GM19328 (cell line): ENCODE data around the gene MRPS22.

Experiments used
- ATAC-seq: cut with Tn5 transposase; IDR thresholded peaks from one replicate; pipeline ENCODE4 v1.9.1; 2021; ENCODE audit warnings: mild to moderate bottlenecking, moderate library complexity; ENCODE audit not compliant: unreplicated experiment

Gene MRPS22

DNA sequence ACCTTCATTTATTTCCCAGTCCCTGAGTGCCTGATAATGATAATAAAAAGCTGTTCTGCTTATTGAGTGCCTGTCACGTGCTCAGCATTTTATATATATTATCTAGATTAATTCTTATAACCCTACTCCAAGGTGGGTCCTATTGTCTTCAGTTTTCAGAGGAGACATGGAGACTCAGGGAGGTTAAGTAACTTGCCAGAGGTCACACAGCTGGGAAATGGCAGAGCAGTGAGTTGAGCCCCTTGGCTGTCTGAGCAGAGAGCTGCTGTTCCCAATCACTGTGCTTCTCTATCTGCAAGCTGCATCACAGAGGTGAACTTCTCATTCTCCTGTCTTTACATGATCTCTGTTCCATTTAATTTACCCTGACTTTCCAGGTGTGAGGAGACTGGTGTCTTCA, 32.3 kb upstream of the MRPS22 start:
- ATAC-seq, result no peak

DNA sequence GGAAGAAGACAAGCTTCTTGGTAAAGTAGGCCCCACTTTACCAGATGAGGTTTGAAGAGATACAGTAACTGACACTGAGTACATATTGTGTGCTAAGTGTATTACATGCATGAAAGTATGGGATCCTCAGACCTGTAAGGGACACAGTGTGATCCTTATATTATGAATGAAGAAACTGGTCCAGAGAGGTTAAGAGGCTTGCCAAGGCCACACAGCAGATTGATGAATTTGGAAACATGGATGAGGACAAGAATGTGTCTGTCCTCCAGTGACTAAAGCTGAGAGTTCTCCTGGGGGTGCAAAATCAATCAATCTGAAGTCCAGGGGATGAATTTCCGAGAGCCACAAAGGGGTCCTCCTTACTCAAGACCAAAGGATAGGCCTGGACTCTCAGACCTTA, 31.4 kb upstream of the MRPS22 start:
- no peak for ATAC-seq

DNA sequence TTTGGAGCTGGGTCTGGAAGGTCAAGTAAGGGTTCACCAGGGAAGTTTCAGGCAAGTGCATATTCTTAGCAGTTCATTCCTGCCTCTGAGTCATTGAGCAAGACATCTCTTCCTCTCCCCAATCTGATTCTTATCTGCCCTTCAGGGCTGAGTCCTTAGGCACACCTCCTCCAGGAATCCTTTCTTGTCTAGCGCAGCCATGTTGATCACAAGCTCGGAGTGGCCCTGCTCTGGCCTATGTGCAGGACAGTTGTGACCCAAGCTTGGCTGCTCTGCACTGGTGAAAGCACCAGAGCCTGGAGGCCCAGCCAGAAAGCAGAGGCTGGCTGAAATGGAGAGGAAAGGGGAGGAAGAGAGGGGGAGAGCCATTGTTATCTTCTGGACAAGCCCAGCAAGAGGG, 30.9 kb upstream of the MRPS22 start:
- no peak for ATAC-seq

GRCh38 chr3:139313921-139314320, 29.9 kb upstream of the MRPS22 start:
- no peak for ATAC-seq

DNA sequence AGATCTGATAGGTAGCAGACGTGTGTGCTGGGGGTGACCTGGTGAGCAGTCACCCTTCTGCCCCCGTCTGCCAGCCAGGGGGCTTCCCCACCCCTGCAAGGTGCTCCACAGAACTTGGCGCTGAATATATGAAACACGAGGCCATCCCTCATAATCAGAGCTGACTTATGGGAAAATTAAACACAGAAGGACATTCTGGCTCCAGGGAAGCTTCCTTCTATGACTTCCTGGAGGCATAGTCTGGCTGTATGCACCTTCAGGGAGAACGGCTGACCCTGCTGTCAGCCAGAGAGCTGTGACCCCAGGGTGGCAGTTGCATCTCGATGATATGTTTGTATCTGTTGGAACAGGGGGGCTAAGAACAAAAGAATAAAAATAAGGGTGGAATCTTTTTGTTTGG, 26.6 kb upstream of the MRPS22 start:
- ATAC-seq, result no peak

GRCh38 chr3:139317660-139318430, 26.0 kb upstream of the MRPS22 start:
- no peak for ATAC-seq

GRCh38 chr3:139318431-139318816, 25.4 kb upstream of the MRPS22 start:
- no peak for ATAC-seq

DNA sequence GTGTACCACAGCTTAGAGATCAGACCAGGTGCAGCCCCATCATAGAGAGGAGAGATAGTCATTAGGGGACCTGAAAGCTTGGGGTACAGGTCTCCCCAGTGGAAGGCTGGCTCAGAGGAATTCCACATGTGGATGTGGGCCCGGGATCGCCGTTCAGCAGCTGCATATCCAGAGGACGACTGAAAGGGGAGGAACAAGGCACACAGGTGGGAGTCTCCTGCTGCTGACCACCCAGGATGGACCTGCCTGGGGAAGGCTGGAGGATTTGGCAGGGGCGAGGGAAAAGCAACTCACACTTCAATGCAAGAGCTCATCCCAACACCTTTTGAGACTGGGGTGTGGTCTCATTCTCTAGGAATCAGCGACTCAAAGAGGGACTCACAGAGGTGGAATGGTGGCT, 25.0 kb upstream of the MRPS22 start:
- ATAC-seq, result no peak

DNA sequence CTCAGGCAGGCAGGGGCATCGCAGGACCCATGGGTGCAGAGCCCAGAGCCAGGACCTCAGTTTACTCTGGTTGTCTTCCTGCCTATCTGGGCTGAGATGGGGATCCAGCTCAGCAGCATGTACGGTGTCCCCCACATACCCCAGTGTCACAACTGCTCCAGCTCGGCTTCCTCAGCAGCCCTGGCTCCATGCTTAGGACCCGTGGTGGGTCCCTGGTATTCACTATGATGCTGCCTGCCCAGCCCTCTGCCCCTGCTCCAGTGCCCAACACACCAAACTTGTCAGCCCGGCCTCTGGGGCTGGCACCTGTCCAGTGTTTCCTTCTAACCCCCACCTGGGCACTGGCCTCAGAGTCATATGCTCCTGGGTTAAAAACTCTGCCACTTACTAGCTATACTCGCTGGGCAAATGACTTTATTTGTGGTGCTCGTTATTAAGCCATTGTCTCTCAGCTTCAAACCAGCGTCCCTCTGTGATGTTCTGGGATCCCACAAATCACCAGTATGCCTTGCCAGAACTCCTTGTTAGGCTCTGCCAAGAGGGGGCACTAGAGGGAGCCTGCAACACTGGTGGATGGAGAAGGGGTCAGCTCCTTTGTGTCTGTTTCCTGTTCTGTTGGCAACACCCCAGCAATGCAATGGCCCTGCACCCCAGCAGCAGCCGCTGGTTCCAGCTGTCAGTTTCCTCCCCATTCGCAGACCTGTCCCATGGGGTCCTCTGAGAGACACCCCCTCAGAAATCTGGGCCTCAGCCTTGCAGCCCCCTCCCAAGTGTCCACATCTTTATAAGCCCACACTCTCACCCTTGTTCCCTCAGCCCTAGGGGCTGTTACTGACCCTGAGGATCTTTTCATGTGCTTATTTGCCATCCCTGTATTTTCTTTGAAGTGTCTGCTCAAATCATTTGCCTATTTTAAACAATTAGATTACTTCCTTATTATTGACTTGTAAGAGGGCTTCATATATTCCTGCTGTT, 24.1 kb upstream of the MRPS22 start:
- no peak for ATAC-seq

DNA sequence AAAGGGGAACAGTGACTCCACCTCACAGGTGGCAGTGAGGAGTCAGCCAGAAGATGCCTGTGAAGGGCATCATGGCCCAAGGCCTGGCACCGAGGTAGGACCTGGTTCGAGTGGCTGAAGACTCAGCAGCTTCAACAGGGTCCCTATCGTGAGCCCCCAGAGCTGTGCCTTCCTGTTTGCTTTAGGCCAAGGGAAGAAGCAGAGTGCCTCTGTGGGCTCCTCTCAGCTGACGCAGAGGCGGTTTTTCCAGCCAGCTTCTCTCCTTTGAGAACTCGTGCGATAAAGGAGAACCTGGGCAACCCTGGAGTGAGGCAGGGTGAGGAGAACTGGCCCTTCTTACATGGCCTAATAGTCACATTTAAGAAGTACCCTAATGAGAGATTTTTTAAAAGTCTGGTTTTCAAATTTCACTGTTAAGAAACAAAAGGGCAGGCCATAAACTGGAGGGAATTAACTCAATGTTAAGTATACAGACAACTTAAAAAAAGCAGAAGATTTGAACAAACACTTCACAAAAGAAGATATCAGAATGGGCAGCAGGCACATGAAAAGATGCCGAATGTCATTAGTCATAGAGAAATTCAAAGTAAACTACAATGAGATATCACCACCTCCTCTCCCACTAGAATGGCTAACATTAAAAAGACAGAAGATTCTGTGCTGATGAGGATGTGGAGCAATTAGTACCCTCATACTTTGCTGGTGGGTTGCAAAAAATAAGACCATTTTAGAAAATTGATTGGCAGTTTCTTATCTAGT, 23.1 kb upstream of the MRPS22 start:
- no peak for ATAC-seq

DNA sequence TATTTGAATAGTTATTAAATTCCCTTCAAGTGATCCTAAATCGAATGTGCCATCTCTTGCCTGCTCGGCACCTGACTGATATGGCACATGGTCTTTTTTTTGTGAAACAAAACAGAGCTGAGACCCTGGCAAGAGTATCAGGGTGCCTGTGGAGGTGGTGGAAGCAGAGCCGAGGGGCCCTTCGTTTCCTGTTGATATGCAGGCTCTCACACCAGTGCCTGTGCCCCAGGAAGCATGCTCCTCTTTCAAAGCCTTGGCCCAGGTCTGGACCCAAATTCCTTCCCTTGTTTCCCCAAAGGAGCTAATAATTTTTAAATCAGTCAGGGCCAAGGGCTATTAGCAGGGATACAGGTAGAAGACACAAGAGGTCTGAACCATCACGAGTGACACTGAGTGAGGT, 21.5 kb upstream of the MRPS22 start:
- ATAC-seq, result no peak

DNA sequence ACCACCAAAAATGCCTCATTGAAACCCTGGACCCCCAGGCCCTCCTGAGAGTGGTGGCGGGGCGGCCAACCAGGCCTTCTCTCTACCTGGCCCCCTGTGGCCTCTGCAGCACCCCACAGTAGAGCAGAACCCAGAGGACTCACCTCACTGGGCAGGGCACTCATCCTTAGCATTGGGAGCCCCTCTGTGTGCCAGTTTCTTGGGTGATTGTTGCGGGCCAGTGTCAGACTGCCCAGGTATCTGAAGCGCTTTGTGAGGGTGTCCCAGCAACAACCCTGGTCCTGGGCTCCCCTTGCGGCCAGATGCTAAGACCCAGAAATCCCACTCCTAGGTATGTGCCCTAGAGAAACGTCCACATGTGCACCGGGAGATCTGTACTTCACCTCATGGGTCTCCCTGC, 20.7 kb upstream of the MRPS22 start:
- ATAC-seq, result no peak

- no peak for ATAC-seq
Measured at GRCh38 chr3:139324456-139324855, 19.4 kb upstream of the MRPS22 start.

DNA sequence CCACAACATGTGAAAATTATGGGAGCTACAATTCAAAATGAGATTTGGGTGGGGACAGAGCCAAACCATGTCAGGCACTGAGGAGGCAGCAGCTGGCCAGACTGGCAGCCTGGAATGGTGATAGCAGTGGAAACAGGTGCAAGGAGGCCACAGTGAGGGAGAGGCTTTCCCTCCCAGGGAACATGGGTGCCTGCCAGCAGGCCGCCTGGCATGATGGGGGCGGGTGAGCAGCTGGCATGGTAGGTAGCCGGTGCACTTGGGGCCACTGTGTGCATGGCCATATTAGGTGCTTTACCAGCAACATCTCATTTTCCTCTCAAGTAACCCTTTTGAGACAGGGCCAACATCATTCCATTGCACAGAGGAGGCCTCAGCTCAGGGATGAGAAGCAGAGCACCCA, 18.3 kb upstream of the MRPS22 start:
- no peak for ATAC-seq

GRCh38 chr3:139326131-139326530, 17.7 kb upstream of the MRPS22 start:
- ATAC-seq, result no peak

GRCh38 chr3:139326707-139327106, 17.1 kb upstream of the MRPS22 start:
- no peak for ATAC-seq

DNA sequence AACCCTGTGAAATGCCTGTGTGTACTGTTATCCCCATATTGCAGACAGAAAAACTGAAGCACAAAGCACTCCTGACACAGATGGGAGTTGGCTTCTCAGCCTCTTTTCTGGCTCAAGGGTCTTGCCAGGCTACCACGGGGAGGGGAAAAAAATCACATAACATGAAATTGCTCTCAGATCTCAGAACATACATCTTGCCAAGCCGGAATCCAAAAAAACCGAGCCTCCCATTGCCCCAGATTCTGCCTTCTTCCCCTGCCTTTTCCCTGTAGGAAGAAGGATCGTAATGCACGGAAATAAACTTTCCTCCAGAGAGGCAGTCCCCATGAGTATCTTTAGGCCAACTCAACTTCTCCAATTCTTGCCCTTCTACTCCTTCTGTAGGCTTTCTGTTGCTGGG, 16.6 kb upstream of the MRPS22 start:
- no peak for ATAC-seq

DNA sequence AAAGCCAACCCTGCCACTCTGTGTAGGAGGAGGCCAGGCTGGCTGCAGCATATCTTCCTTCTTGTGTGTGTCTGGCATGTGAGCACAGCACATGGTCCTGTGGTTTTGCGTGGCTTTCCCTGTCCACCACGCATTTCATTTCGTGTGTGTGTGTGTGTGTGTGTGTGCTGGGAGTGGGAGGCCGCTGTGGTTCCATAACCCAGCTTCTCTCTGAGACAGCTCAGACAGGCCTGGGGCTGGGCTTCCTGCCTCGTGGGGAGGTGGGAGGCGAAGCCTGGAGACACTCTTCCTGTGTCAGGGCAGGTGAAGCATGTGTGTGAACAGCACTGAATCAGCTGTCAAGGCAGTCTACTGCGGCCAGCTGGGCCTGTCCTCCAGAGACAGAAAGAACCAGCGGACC, 16.0 kb upstream of the MRPS22 start:
- ATAC-seq, result no peak

GRCh38 chr3:139328356-139328755, 15.5 kb upstream of the MRPS22 start:
- no peak for ATAC-seq

DNA sequence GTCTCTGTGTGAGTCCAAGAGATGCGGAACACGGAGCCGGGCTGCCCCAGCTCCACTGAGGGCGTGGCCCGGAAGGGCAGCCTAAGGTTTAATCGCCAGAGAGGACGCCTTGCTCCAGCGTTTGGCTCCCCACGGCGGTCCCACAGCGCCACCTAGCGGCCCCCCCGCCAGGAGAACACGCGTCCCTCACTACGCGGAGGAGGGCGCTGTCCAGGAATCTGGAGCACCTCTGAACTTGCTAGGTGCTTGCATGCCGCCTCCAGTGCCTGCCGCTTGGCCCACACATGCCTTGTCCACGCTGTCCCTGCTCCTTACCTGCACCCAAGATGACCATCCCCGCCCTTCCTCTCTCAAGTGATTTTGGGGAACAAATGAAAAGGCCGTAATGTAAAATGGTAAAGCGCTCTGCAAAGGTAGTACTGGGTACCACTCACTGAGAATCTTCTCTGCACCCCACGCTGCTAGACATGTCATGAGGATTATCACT, 14.4 kb upstream of the MRPS22 start:
- ATAC-seq, result peak; percentile 94

DNA sequence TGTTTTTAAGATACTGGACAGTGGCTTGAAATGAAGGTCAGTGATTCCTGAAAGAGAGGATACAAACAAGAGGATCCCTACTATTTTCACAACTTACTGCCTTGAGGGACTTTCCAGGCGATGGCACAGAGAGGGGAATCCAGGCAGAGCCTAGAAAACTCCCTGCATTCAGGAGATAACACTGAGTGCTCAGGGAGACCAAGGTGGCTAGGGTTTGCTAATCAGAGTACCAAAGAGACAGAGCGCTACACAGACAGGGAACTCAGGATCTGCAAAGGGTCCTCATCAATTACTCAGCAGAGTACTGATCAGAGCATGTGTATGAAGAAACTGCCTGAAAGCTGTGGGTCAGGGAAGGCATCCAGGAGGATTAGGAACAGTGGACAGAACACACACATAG, 11.7 kb upstream of the MRPS22 start:
- ATAC-seq, result no peak
